Measurements from ENCODE around the gene RSBN1. TPM values are rescaled to one million over a fixed set of nuclear protein-coding genes. Genes with fewer than 3 reads are reported as not detected.
"Not testable (repeated sequence)": the region's sequence is repeated elsewhere in the genome, so short reads cannot be mapped to it uniquely, and the experiment has no call there.

RSBN1 gene
- total RNA-seq, 1 experiment from 2014 or later: 16.6 TPM

- ATAC-seq; H3K79me2 ChIP-seq (ENCODE audit: insufficient read depth, low read length); H3K27me3 ChIP-seq (ENCODE audit: insufficient read depth, low read length); DNase-seq (ENCODE audit: low read depth, low spot score); intact Hi-C loops (cut with micrococcal nuclease); H3K27ac ChIP-seq (ENCODE audit: low read depth, low read length); BruUV-seq (replicated peaks); H3K36me3 ChIP-seq (ENCODE audit: control insufficient read depth in 1 of 2, insufficient read depth in 2 of 2, low read length in 2 of 2); CTCF ChIA-PET; H3K9me2 ChIP-seq (ENCODE audit: insufficient read depth); RAD21 ChIA-PET (ENCODE audit: low non-redundant PET in 1 of 2, low total read pairs in 2 of 2, uncharacterized antibody in 2 of 2, unreplicated experiment in 2 of 2); H3K4me2 ChIP-seq (ENCODE audit: low read length); H4K20me1 ChIP-seq (ENCODE audit: insufficient read depth); POLR2A ChIA-PET; H2AFZ ChIP-seq (ENCODE audit: low read depth, low read length, poor library complexity, severe bottlenecking); H3K4me3 ChIP-seq (replicated peaks in 1 of 2; ENCODE audit: low read depth in 1 of 2, low read length in 2 of 2); H3K4me1 ChIP-seq (ENCODE audit: control insufficient read depth in 1 of 2, insufficient read depth in 2 of 2, low read length in 2 of 2); H3K9me3 ChIP-seq (ENCODE audit: control insufficient read depth in 1 of 2, insufficient read depth in 1 of 2, low read depth in 1 of 2, low read length in 2 of 2); H3K9ac ChIP-seq (ENCODE audit: low read length): not testable (repeated sequence)
Observed at GRCh38 chr1:113753333-113753732, 58.9 kb downstream of the RSBN1 start.

GRCh38 chr1:113751516-113751915 is 60.8 kb downstream of the RSBN1 start:
- ATAC-seq (no peak), DNase-seq (ENCODE audit: low read depth, low spot score) (no peak)
- H4K20me1 ChIP-seq (ENCODE audit: insufficient read depth): no peaks in the 10 kb centered on the region
- ChIA-PET POLR2A (no interaction called here), RAD21 (ENCODE audit: low non-redundant PET in 1 of 2, low total read pairs in 2 of 2, uncharacterized antibody in 2 of 2, unreplicated experiment in 2 of 2) (no interaction called here), CTCF (no interaction called here)
- intact Hi-C loops (cut with micrococcal nuclease): no loop called here
- H3K4me2 ChIP-seq (ENCODE audit: low read length): no peak overlapping the region
- no peak overlapping the region for H3K9ac ChIP-seq (ENCODE audit: low read length)
- TF ChIP-seq EZH2phosphoT487 (IDR thresholded peaks at IDR 0.05; ENCODE audit: borderline replicate concordance): no peak
- TF ChIP-seq, protein P1, sequence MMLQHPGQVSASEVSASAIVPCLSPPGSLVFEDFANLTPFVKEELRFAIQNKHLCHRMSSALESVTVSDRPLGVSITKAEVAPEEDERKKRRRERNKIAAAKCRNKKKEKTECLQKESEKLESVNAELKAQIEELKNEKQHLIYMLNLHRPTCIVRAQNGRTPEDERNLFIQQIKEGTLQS (IDR thresholded peaks at IDR 0.05): no peak
- TF ChIP-seq POLR2A (IDR thresholded peaks at IDR 0.05; ENCODE audit: borderline replicate concordance, extremely low read depth, insufficient read depth, insufficient read length): no peak
- TF ChIP-seq FOSL1 (IDR thresholded peaks at IDR 0.05; ENCODE audit: low read depth): no peak
- no peak for TF ChIP-seq CEBPB (IDR thresholded peaks at IDR 0.05; ENCODE audit: low read depth)
- no peak for TF ChIP-seq CTCF (IDR thresholded peaks at IDR 0.05 in 2 of 3, conservative IDR thresholded peaks at IDR 0.05 in 1 of 3; ENCODE audit: borderline replicate concordance in 1 of 3, insufficient read depth in 1 of 3, low read depth in 2 of 3, low read length in 2 of 3)
- TF ChIP-seq MAX (IDR thresholded peaks at IDR 0.05): no peak
- TF ChIP-seq ELF1 (IDR thresholded peaks at IDR 0.05; ENCODE audit: borderline replicate concordance, low read depth): no peak
- TF ChIP-seq TCF7L2 (IDR thresholded peaks at IDR 0.05; ENCODE audit: borderline replicate concordance, extremely low read depth, insufficient read depth, insufficient read length): no peak
- no peak for TF ChIP-seq EZH2 (IDR thresholded peaks at IDR 0.05)
- H3K27ac ChIP-seq (ENCODE audit: low read depth, low read length): no peak overlapping the region
- no peaks in the 10 kb centered on the region for H3K9me2 ChIP-seq (ENCODE audit: insufficient read depth)
- H3K9me3 ChIP-seq (ENCODE audit: control insufficient read depth in 1 of 2, insufficient read depth in 1 of 2, low read depth in 1 of 2, low read length in 2 of 2): no peaks in the 10 kb centered on the region
- BruUV-seq (replicated peaks): no TSS peak
- H3K4me3 ChIP-seq (replicated peaks in 1 of 2; ENCODE audit: low read depth in 1 of 2, low read length in 2 of 2): no peak overlapping the region
- peaks cover 0 to 5% of the 10 kb centered on the region in 2 experiments; a peak in 1 of 4 replicates for H3K4me1 ChIP-seq (ENCODE audit: control insufficient read depth in 1 of 2, insufficient read depth in 2 of 2, low read length in 2 of 2)
- H2AFZ ChIP-seq (ENCODE audit: low read depth, low read length, poor library complexity, severe bottlenecking): no peak overlapping the region
- H3K36me3 ChIP-seq (ENCODE audit: control insufficient read depth in 1 of 2, insufficient read depth in 2 of 2, low read length in 2 of 2): no peaks in the 10 kb centered on the region
- H3K27me3 ChIP-seq (ENCODE audit: insufficient read depth, low read length): no peaks in the 10 kb centered on the region
- H3K79me2 ChIP-seq (ENCODE audit: insufficient read depth, low read length): no peaks in the 10 kb centered on the region
